SJSA1 (cell line): Measurements from ENCODE around the gene TMEM214. TPM values are rescaled to one million over a fixed set of nuclear protein-coding genes. Genes with fewer than 3 reads are reported as not detected.

Experiments
- total RNA-seq: library from RNA; depleted of rRNA; stranded (reverse); fragments of >200 nt; shearing (Covaris generic); gene quantifications from 2 replicates; pipeline ENCODE4 v1.2.3, GENCODE V29; 2014; rRNA removed

Gene TMEM214
- total RNA-seq, 1 experiment from 2014 or later = 57.3 TPM

Other genes with a start within 250 kb of the TMEM214 start
- 17.9 and 42.8 TPM in 2 replicates for gene CENPA, start 246.9 kb upstream of the TMEM214 start, total RNA-seq
- gene DPYSL5, start 184.8 kb upstream of the TMEM214 start, total RNA-seq = not detected in 2 replicates
- gene MAPRE3, start 62.3 kb upstream of the TMEM214 start, total RNA-seq = 0.50 and 3.3 TPM in 2 replicates
- 22.8 and 32.7 TPM in 2 replicates for gene AGBL5, start 18.7 kb downstream of the TMEM214 start, total RNA-seq
- gene OST4, start 38.7 kb downstream of the TMEM214 start, total RNA-seq = 322 and 334 TPM in 2 replicates
- gene EMILIN1, start 45.6 kb downstream of the TMEM214 start, total RNA-seq = 168 and 170 TPM in 2 replicates
- gene KHK, start 53.8 kb downstream of the TMEM214 start, total RNA-seq = 0.11 and 0.31 TPM in 2 replicates
- 2.1 and 3.1 TPM in 2 replicates for gene CGREF1, start 86.2 kb downstream of the TMEM214 start, total RNA-seq
- gene ABHD1, start 90.8 kb downstream of the TMEM214 start, total RNA-seq = not detected in 2 replicates
- 87.4 and 101 TPM in 2 replicates for gene PREB, start 101.7 kb downstream of the TMEM214 start, total RNA-seq
- not detected in 2 replicates for gene PRR30, start 106.4 kb downstream of the TMEM214 start, total RNA-seq
- not detected in 2 replicates for gene TCF23, start 116.0 kb downstream of the TMEM214 start, total RNA-seq
- gene ATRAID, start 179.1 kb downstream of the TMEM214 start, total RNA-seq = 104 and 153 TPM in 2 replicates
- gene SLC5A6, start 179.3 kb downstream of the TMEM214 start, total RNA-seq = 40.8 and 42.0 TPM in 2 replicates
- 17.0 and 17.6 TPM in 2 replicates for gene CAD, start 184.4 kb downstream of the TMEM214 start, total RNA-seq
- not detected in 2 replicates for gene SLC30A3, start 230.1 kb downstream of the TMEM214 start, total RNA-seq
- gene DNAJC5G, start 242.5 kb downstream of the TMEM214 start, total RNA-seq = not detected in 2 replicates
- gene TRIM54, start 249.5 kb downstream of the TMEM214 start, total RNA-seq = not detected in 2 replicates